Panc1 (cell line): ENCODE data around the gene BRD3.

Experiments used
- CTCF ChIP-seq: fragments of 450-650 bp; IDR thresholded peaks from 2 replicates; pipeline ENCODE4 v1.5.1; 2017; ENCODE audit warnings: mild to moderate bottlenecking
- POLR2AphosphoS5 ChIP-seq: IDR thresholded peaks from 2 replicates; pipeline ENCODE4 v1.6.1; 2012; ENCODE audit warnings: mild to moderate bottlenecking, low read depth, low read length, moderate library complexity
- REST ChIP-seq, 2 experiments: IDR thresholded peaks; 2 replicates each; pipeline ENCODE4 v1.6.1; 2011 to 2012; ENCODE audit warnings: low read depth in 2 of 2, control low read depth in 1 of 2, low read length in 1 of 2, mild to moderate bottlenecking in 1 of 2, moderate library complexity in 1 of 2; ENCODE audit not compliant: insufficient read depth in 1 of 2
- SIN3A ChIP-seq: IDR thresholded peaks from 2 replicates; pipeline ENCODE4 v1.6.1; 2012; ENCODE audit warnings: low read depth, mild to moderate bottlenecking, low read length, moderate library complexity, borderline replicate concordance; ENCODE audit not compliant: insufficient read depth
- TCF7L2 ChIP-seq: IDR thresholded peaks from 2 replicates; pipeline ENCODE4 v1.6.1; 2011; ENCODE audit warnings: mild to moderate bottlenecking, low read depth, low read length, inconsistent platforms

DNA sequence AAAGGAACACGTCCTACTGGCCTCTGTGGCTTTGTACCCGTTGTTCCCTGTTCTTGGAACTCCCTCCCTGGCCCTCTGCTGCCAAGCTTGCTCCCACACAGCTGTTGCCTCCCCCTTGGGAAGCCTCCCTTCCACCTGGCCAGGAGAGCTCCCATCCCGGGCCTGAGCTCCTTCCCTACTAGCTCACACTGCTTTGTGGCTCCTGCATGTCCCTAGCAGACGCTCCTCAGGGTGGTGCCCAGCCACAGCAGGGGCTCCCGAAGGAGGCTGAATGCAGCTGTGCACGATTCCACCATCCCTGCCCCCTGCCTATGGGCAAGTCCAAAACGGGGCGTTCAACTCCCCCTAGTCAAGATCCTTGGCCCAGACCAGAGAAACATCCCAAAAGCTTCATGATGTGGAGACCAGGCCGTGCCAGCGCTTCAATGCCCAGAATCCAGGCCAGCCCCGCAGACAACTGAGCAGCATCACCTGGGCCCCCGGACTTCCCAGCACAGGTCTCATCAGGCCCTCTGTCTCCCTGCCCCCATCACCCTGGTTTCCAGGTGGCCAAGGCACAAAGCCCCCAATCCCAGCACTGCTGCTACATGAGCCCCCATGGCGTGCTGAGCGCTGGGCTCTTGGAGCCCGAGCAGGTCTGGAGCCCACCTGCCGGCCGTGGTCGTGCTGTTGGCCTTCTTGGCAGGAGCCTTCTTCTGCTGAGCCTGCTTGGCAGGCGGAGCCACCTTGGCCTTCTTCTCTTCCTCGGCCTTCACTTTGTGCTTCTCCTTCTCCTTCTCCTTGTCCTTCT lies 28.2 kb downstream of the BRD3 start:
- no peak for TF ChIP-seq CTCF
- no peak for TF ChIP-seq REST (IDR thresholded peaks at IDR 0.05; ENCODE audit: insufficient read depth in 1 of 2, low read depth in 2 of 2, low read length in 1 of 2)
- TF ChIP-seq POLR2AphosphoS5, result no peak
- no peak for TF ChIP-seq TCF7L2
- TF ChIP-seq SIN3A, result no peak
